ENCODE measurements around the gene TRIM72.

The TRIM72 gene

DNA sequence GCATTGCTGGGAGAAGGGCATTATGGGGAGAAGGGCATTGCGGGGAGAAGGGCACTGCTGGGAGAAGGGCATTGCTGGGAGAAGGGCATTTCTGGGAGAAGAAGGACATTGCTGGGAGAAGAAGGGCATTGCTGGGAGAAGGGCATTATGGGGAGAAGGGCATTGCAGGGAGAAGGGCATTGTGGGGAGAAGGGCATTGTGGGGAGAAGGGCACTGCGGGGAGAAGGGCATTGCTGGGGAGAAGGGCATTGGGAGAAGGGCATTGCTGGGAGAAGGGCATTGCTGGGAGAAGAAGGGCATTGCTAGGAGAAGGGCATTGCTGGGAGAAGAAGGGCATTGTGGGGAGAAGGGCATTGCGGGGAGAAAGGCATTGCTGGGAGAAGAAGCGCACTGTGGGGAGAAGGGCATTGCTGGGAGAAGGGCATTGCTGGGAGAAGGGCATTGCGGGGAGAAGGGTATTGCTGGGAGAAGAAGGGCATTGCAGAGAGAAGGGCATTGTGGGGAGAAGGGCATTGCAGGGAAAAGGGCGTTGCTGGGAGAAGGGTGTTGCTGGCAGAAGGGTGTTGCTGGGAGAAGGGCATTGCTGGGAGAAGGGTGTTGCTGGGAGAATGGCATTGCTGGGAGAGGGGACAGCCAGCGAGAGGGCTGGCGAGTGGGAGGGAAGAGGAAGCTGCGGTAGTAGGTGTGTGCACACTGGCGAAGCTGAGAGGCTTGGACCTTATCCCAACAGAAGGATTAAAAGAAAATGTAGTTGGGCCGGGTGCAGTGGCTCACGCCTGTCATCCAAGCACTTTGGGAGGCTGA, 7.6 kb downstream of the TRIM72 start:
- TF ChIP-seq, protein P1, sequence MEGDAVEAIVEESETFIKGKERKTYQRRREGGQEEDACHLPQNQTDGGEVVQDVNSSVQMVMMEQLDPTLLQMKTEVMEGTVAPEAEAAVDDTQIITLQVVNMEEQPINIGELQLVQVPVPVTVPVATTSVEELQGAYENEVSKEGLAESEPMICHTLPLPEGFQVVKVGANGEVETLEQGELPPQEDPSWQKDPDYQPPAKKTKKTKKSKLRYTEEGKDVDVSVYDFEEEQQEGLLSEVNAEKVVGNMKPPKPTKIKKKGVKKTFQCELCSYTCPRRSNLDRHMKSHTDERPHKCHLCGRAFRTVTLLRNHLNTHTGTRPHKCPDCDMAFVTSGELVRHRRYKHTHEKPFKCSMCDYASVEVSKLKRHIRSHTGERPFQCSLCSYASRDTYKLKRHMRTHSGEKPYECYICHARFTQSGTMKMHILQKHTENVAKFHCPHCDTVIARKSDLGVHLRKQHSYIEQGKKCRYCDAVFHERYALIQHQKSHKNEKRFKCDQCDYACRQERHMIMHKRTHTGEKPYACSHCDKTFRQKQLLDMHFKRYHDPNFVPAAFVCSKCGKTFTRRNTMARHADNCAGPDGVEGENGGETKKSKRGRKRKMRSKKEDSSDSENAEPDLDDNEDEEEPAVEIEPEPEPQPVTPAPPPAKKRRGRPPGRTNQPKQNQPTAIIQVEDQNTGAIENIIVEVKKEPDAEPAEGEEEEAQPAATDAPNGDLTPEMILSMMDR (conservative IDR thresholded peaks at IDR 0.05): no peak
- H3K27ac ChIP-seq: no peak overlapping the region

DNA sequence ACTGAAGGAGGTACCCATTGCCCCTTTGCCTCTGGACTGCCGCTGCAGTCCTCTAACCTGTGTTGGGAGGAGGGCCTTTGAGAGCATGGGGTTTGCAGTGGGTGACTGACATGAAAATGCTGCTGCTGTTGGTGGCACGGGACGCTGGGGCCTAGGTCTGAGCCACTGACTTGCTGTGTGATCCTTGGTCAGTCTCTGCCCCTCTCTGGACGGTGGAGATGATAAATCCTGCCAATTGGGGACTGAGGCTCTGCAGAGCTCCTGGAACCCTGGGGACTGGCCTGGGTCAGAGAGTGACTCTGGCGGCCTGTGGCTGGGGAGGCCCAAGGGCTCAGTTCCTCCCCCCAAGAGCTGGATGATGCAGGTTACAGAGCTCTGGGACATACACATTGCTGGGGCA, 9.1 kb downstream of the TRIM72 start:
- TF ChIP-seq, protein P1 (conservative IDR thresholded peaks at IDR 0.05): no peak
- H3K27ac ChIP-seq: no peak overlapping the region

DNA sequence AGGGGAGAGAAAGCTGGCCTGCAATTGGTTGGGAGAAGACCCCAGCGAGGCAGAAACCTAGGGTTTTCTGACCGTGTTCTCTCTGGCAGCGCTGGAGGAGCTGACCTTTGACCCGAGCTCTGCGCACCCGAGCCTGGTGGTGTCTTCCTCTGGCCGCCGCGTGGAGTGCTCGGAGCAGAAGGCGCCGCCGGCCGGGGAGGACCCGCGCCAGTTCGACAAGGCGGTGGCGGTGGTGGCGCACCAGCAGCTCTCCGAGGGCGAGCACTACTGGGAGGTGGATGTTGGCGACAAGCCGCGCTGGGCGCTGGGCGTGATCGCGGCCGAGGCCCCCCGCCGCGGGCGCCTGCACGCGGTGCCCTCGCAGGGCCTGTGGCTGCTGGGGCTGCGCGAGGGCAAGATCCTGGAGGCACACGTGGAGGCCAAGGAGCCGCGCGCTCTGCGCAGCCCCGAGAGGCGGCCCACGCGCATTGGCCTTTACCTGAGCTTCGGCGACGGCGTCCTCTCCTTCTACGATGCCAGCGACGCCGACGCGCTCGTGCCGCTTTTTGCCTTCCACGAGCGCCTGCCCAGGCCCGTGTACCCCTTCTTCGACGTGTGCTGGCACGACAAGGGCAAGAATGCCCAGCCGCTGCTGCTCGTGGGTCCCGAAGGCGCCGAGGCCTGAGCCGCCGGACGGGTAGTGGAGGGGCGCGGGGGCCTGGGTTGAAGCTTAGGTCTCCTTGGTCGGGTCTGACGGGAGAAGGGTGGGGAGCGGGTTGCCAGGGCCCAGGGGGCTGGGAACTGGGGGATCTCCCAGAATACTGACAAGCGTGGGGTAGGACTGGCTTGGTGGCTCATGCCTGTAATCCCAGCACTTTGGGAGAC, 10.4 kb downstream of the TRIM72 start:
- H3K27ac ChIP-seq: no peak overlapping the region
- TF ChIP-seq, protein P1 (conservative IDR thresholded peaks at IDR 0.05): no peak

DNA sequence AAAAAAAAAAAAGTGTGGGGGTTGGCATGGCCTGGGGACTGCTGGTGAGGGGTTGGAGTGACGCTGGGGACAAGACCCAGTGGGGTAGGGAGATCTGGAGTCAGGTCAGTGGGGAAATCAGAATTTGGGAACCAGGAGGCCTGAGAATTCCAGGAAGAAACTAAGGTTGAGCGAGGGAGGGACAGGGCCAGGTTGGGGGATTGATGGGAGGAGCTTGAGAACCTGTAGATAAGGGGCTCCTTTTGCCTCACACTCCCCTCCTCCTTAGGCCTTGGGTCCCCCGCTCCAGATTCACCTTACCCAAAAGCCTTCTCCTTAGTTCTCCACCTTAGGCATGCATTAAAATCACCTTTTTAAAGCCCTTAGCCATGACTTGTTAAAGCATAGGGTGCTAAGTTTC, 11.3 kb downstream of the TRIM72 start:
- TF ChIP-seq, protein P1 (conservative IDR thresholded peaks at IDR 0.05): no peak
- no peak overlapping the region for H3K27ac ChIP-seq

DNA sequence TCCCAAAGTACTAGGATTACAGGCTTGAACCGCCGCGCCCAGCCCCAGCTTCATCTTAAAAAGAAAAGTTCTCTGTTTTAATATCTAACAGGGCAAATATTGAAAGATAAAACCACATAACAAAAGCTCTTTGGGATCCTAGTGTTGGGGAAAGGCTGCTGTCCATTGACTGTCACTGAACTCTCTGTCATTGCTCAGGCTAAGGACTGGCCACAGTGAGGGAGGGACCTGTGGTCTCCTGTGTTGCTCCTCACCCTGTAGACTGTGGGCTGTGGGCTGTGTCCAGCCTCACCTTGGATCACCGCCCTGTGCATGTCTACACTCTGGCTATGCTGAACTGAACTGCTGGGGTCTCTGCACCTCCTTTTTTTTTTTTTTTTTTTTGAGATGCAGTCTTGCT, 14.3 kb downstream of the TRIM72 start:
- TF ChIP-seq, protein P1 (conservative IDR thresholded peaks at IDR 0.05): no peak
- H3K27ac ChIP-seq: no peak overlapping the region

DNA sequence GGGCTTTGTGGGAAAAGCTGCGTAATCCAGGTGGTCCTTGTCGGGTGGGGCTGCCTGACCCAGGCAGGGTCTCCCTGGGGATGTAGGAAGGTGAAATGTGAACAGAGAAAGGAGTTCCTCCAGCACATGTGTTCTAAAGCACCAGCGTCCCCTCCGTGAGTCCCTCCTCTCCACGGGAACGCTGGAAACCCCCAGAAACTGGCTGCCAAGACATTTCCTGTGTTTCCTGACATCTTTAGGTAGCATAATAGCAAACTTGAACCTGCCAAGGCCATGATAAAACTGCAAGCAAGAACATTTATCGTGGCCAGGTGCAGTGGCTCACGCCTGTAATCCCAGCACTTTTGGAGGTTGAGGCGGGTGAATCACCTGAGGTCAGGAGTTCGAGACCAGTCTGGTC, 15.6 kb downstream of the TRIM72 start:
- H3K27ac ChIP-seq: no peak overlapping the region
- TF ChIP-seq, protein P1 (conservative IDR thresholded peaks at IDR 0.05): no peak

DNA sequence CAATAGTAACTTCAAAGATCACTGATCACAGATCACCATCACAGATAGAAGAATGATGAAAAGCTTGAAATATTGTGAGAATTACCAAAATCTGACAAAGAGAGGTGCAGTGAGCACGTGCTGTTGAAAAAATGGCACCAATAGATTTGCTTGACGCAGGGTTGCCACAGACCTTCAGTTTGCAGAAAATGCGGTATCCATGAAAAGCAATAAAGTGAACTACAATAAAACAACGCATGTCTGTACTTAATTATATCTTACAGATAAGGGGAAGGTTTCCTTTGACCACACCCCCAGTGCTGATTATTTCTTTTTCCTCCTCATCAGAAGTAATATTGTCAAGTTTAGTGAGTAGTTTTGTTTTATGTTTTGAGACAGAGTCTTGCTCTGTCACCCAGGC, 24.1 kb downstream of the TRIM72 start:
- TF ChIP-seq, protein P1 (conservative IDR thresholded peaks at IDR 0.05): no peak
- no peak overlapping the region for H3K27ac ChIP-seq

All from VCaP (cell line).